ENCODE results near the gene WDCP. TPM values are rescaled to one million over a fixed set of nuclear protein-coding genes. Genes with fewer than 3 reads are reported as not detected.
"Not testable (repeated sequence)": the region's sequence is repeated elsewhere in the genome, so short reads cannot be mapped to it uniquely, and the experiment has no call there.

Gene WDCP
- total RNA-seq, 2 donors from 2014 or later, result 8.0 to 21.3 TPM

- Histone ChIP-seq H3K27me3 (replicated peaks; ENCODE audit: insufficient read depth) (no peaks in the 10 kb centered on the region), H3K4me1 (ENCODE audit: control insufficient read depth in 1 of 2, low read depth in 2 of 2) (peaks cover 12 to 25% of the 10 kb centered on the region in 2 donors), H3K36me3 (no peaks in the 10 kb centered on the region), H3K9me3 (no peaks in the 10 kb centered on the region), H3K27ac (peak overlapping the region; percentile 77), H3K4me3 (peak overlapping the region; percentile 93)
- TF ChIP-seq CTCF (IDR thresholded peaks at IDR 0.05), result no peak
- ATAC-seq (ENCODE audit: insufficient number of reproducible peaks, low FRiP score, low read depth) (no peak), DNase-seq (ENCODE audit: low spot score) (no peak)
These were observed 627 bp downstream of the WDCP start for GRCh38 chr2:24046599-24046929.

- Histone ChIP-seq H3K36me3 (no peaks in the 10 kb centered on the region), H3K27ac (peak overlapping the region in 1 of 2 donors; percentile 77)
These were observed 1.4 kb downstream of the WDCP start for GRCh38 chr2:24045511-24046508.

GRCh38 chr2:24043133-24043532, 4.1 kb downstream of the WDCP start:
- ATAC-seq (ENCODE audit: insufficient number of reproducible peaks, low FRiP score, low read depth), result not testable (repeated sequence)

More at GRCh38 chr2:24045511-24046508, 1.4 kb downstream of the WDCP start:
- Histone ChIP-seq H3K4me1 (ENCODE audit: control insufficient read depth in 1 of 2, low read depth in 2 of 2) (peaks cover 12 to 25% of the 10 kb centered on the region in 2 donors), H3K4me3 (peak overlapping the region; percentile 93), H3K27me3 (replicated peaks; ENCODE audit: insufficient read depth) (no peaks in the 10 kb centered on the region), H3K9me3 (no peaks in the 10 kb centered on the region)
- TF ChIP-seq CTCF (IDR thresholded peaks at IDR 0.05), result no peak
- DNase-seq (ENCODE audit: low spot score) (no peak), ATAC-seq (ENCODE audit: insufficient number of reproducible peaks, low FRiP score, low read depth) (no peak)

GRCh38 chr2:24040511-24040910, 6.7 kb downstream of the WDCP start:
- Histone ChIP-seq H3K9me3 (no peaks in the 10 kb centered on the region), H3K27me3 (replicated peaks; ENCODE audit: insufficient read depth) (no peaks in the 10 kb centered on the region), H3K4me3 (no peak overlapping the region), H3K27ac (no peak overlapping the region), H3K36me3 (peaks cover 22% of the 10 kb centered on the region), H3K4me1 (ENCODE audit: control insufficient read depth in 1 of 2, low read depth in 2 of 2) (no peaks in the 10 kb centered on the region)
- no peak for TF ChIP-seq CTCF (IDR thresholded peaks at IDR 0.05)
- ATAC-seq (ENCODE audit: insufficient number of reproducible peaks, low FRiP score, low read depth) (no peak), DNase-seq (ENCODE audit: low spot score) (no peak)

More at GRCh38 chr2:24043133-24043532, 4.1 kb downstream of the WDCP start:
- peaks cover 6 to 12% of the 10 kb centered on the region in 2 donors for H3K4me1 ChIP-seq (ENCODE audit: control insufficient read depth in 1 of 2, low read depth in 2 of 2)
- H3K4me3 ChIP-seq; H3K27me3 ChIP-seq (replicated peaks; ENCODE audit: insufficient read depth); H3K27ac ChIP-seq; DNase-seq (ENCODE audit: low spot score); H3K9me3 ChIP-seq; H3K36me3 ChIP-seq: not testable (repeated sequence)

- no peak for TF ChIP-seq CTCF (IDR thresholded peaks at IDR 0.05)
- peaks cover 22% of the 10 kb centered on the region for H3K36me3 ChIP-seq
- no peak for ATAC-seq (ENCODE audit: insufficient number of reproducible peaks, low FRiP score, low read depth)
- H3K27me3 ChIP-seq (replicated peaks; ENCODE audit: insufficient read depth), result no peaks in the 10 kb centered on the region
- no peaks in the 10 kb centered on the region for H3K9me3 ChIP-seq
- no peak overlapping the region for H3K4me3 ChIP-seq
- no peaks in the 10 kb centered on the region for H3K4me1 ChIP-seq (ENCODE audit: control insufficient read depth in 1 of 2, low read depth in 2 of 2)
- H3K27ac ChIP-seq, result no peak overlapping the region
- no peak for DNase-seq (ENCODE audit: low spot score)
These were observed 8.2 kb downstream of the WDCP start for GRCh38 chr2:24038786-24039499.

Data from thoracic aorta (tissue), 2 donors.